CD8-positive, alpha-beta memory T cell (primary cell): ENCODE measurements around the gene CFD. TPM values are rescaled to one million over a fixed set of nuclear protein-coding genes. Genes with fewer than 3 reads are reported as not detected.
"Not testable (repeated sequence)": the region's sequence is repeated elsewhere in the genome, so short reads cannot be mapped to it uniquely, and the experiment has no call there.

Source experiments
- CTCF ChIA-PET: fragments of 350-600 bp; sonication (Branson Sonifier 250); formaldehyde crosslinking; loops from one replicate; lab custom pipeline; 2021; ENCODE audit warnings: antibody characterized with exemption; lab: Charles Lee
- POLR2A ChIA-PET: fragments of 350-600 bp; sonication (Branson Sonifier 250); formaldehyde crosslinking; loops from one replicate; lab custom pipeline; 2021; ENCODE audit warnings: antibody characterized with exemption; lab: Charles Lee
- DNase-seq, 5 donors: peaks; one replicate each; pipeline versions ENCODE4 v3.0.0 to v3.0.0-alpha.2; 2020 to 2022; ENCODE audit warnings: mixed read lengths in 1 of 5
- H3K27ac ChIP-seq: one replicate; pipeline ENCODE4 v1.7.0; 2013; ENCODE audit warnings: low read depth, mild to moderate bottlenecking, low read length, moderate library complexity
- H3K27me3 ChIP-seq: 2 replicates; pipeline ENCODE4 v1.7.0; 2013; ENCODE audit warnings: low read length, mild to moderate bottlenecking; ENCODE audit not compliant: insufficient read depth, poor library complexity, severe bottlenecking
- H3K36me3 ChIP-seq: 2 replicates; pipeline ENCODE4 v1.7.0; 2013; ENCODE audit warnings: mild to moderate bottlenecking, low read length, moderate library complexity; ENCODE audit not compliant: insufficient read depth
- H3K4me1 ChIP-seq: 2 replicates; pipeline ENCODE4 v1.7.0; 2013; ENCODE audit warnings: mild to moderate bottlenecking, low read length, moderate library complexity; ENCODE audit not compliant: insufficient read depth
- H3K4me3 ChIP-seq: 2 replicates; pipeline ENCODE4 v1.7.0; 2013; ENCODE audit warnings: mild to moderate bottlenecking, low read length
- H3K9me3 ChIP-seq: 2 replicates; pipeline ENCODE4 v1.7.0; 2013; ENCODE audit warnings: mild to moderate bottlenecking, low read length
- H3K27ac Mint-ChIP-seq, 8 donors: one replicate each; pipeline ENCODE4 v1.8.0; 2020 to 2021; ENCODE audit warnings: mixed read lengths in 8 of 8, mild to moderate bottlenecking in 6 of 8, inconsistent platforms in 3 of 8, moderate library complexity in 3 of 8
- H3K27me3 Mint-ChIP-seq, 2 donors: one replicate each; pipeline ENCODE4 v1.8.0; 2020 to 2021; ENCODE audit warnings: mixed read lengths in 2 of 2, mild to moderate bottlenecking in 1 of 2, moderate library complexity in 1 of 2
- H3K36me3 Mint-ChIP-seq, 3 donors: one replicate each; pipeline ENCODE4 v1.8.0; 2020 to 2021; ENCODE audit warnings: mixed read lengths in 3 of 3, inconsistent platforms in 1 of 3, mild to moderate bottlenecking in 1 of 3
- H3K4me1 Mint-ChIP-seq, 3 donors: one replicate each; pipeline ENCODE4 v1.8.0; 2020 to 2021; ENCODE audit warnings: mixed read lengths in 3 of 3, inconsistent platforms in 1 of 3, mild to moderate bottlenecking in 1 of 3
- H3K4me3 Mint-ChIP-seq, 7 donors: one replicate each; pipeline ENCODE4 v1.8.0; 2020 to 2021; ENCODE audit warnings: mixed read lengths in 7 of 7, mild to moderate bottlenecking in 6 of 7, moderate library complexity in 4 of 7, inconsistent platforms in 2 of 7
- H3K9me3 Mint-ChIP-seq, 5 donors: one replicate each; pipeline ENCODE4 v1.8.0; 2020 to 2022; ENCODE audit warnings: mixed read lengths in 5 of 5, mild to moderate bottlenecking in 3 of 5, moderate library complexity in 2 of 5, inconsistent platforms in 1 of 5
- polyA plus RNA-seq: library from polyadenylated mRNA; unstranded; fragments of 300-500 nt; fragmentation: Illumina TruSeq; gene quantifications from one replicate; pipeline ENCODE4 v1.2.3, GENCODE V29; 2021
- total RNA-seq, 2 experiments: library from RNA; stranded (reverse); gene quantifications; one replicate each; pipeline ENCODE4 v1.2.3, GENCODE V29; 2021

Gene CFD
- total and polyA plus RNA-seq, 3 experiments from 2014 or later = 0.89 to 6.9 (median 1.5) TPM

DNA sequence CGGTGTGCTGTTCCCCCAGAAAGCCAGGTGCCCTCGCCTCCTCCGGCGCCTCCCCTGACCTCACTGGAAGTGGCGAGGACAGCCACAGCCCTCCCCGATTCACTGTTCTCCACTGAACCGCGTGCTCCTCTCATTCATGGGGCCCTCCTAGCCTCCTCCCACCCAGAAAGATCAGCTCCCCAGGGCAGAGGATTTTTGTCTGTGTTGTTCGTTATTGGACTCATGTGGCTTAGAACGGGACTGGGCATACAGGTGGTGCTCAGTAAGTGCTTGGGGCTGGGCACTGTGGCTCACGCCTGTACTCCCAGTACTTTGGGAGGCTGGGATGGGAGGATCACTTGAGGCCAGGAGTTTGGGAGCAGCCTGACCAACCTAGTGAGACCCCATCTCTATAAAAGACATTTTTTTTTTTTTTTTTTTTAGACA is 14.9 kb upstream of the CFD start:
- H3K27ac Mint-ChIP-seq = peak overlapping the region in 2 of 8 donors; percentile 21 to 47

DNA sequence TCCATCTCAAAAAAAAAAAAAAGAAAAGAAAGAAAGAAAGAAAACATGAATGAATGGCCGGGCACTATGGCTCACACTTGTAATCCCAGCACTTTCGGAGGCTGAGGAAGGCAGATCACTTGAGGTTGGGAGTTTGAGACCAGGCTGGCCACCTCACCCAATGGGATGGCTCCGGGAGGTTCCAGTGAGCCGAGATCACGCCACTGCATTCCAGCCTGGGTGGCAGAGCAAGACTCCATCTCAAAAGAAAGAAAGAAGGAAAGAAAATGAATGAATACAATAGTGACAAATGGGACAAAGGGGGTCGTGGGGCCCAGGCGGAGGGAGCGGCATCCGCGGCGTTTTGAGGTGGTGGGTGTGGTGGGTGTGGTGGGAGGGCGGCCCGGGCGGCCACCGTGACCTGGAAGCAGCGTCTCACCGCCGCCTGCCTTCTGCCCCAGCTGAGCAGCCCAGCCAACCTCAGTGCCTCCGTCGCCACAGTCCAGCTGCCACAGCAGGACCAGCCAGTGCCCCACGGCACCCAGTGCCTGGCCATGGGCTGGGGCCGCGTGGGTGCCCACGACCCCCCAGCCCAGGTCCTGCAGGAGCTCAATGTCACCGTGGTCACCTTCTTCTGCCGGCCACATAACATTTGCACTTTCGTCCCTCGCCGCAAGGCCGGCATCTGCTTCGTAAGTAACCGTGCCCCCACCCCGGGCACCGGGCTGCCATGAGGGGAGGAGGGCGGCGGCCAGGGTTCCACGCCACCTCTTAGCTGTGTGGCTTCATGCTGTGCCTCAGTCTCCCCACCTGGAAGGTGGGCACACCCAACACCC is 13.6 kb upstream of the CFD start:
- Mint-ChIP-seq H3K27ac (peak overlapping the region in 1 of 8 donors; percentile 34), H3K27me3 (peaks cover 34 to 53% of the 10 kb centered on the region in 2 donors), H3K4me3 (no peak overlapping the region), H3K9me3 (peaks cover 0 to 3% (median 0%) of the 10 kb centered on the region in 5 donors), H3K36me3 (no peaks in the 10 kb centered on the region), H3K4me1 (peaks cover 0 to 10% (median 3%) of the 10 kb centered on the region in 3 donors)
- no peak overlapping the region for H3K4me3 ChIP-seq
- H3K36me3 ChIP-seq = no peaks in the 10 kb centered on the region
- CTCF ChIA-PET = no interaction called here
- no peaks in the 10 kb centered on the region for H3K9me3 ChIP-seq
- H3K4me1 ChIP-seq = no peaks in the 10 kb centered on the region
- POLR2A ChIA-PET = no interaction called here
- no peak overlapping the region for H3K27ac ChIP-seq
- DNase-seq = no peak
- H3K27me3 ChIP-seq = peaks cover 19% of the 10 kb centered on the region

More for the DNA sequence above, 14.9 kb upstream of the CFD start:
- Mint-ChIP-seq H3K36me3 (no peaks in the 10 kb centered on the region), H3K4me1 (peaks cover 0 to 10% (median 3%) of the 10 kb centered on the region in 3 donors), H3K4me3 (peak overlapping the region in 2 of 7 donors; percentile 40 to 41), H3K27me3 (peaks cover 33 to 48% of the 10 kb centered on the region in 2 donors), H3K9me3 (peaks cover 0 to 3% (median 0%) of the 10 kb centered on the region in 5 donors)
- no peaks in the 10 kb centered on the region for H3K9me3 ChIP-seq
- ChIA-PET POLR2A (no interaction called here), CTCF (no interaction called here)
- no peak for DNase-seq
- no peak overlapping the region for H3K27ac ChIP-seq
- H3K36me3 ChIP-seq = no peaks in the 10 kb centered on the region
- H3K4me3 ChIP-seq = no peak overlapping the region
- H3K4me1 ChIP-seq = no peaks in the 10 kb centered on the region
- peaks cover 7% of the 10 kb centered on the region for H3K27me3 ChIP-seq

DNA sequence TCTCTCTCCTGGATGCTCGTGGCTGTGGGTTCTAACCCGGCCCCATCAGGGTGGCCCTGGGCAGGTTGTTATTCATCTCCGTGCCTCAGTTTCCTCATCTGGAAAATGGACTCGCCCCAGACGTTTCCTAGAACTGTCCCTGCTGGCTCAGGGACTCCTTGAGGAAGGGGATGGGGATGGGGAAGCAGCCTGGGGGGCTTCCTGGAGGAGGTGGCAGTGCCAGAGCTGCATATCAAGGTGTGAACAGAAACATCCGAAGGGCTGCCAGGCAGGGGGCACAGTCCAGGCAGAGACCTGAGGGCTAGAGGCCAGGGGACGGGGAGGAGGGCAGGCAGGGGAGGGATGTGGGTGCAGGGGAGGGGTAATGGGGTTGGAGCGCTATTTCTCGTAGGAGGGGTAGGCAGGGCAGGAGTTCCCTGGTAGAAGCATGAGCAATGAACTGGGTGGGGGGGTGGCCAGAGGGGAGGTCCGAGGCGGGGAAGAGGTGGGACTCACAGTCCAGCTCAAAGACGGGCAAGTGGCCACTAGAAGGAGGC is 11.0 kb upstream of the CFD start:
- ChIA-PET POLR2A (interaction anchor here (0.6 to 0.7 kb wide), 3 partner anchors 15 to 150 kb away, joined by 3 to 6 read pairs (median 3); no protein-coding TSS in a partner anchor), CTCF (interaction anchor here (1.1 kb wide), 1 partner anchor 15 kb away, joined by 5 read pairs; no protein-coding TSS in a partner anchor)
- no peaks in the 10 kb centered on the region for H3K9me3 Mint-ChIP-seq
- no peaks in the 10 kb centered on the region for H3K36me3 ChIP-seq
- no peak for DNase-seq
- no peaks in the 10 kb centered on the region for H3K4me1 ChIP-seq
- H3K4me3 ChIP-seq = no peak overlapping the region
- no peak overlapping the region for H3K27ac Mint-ChIP-seq
- H3K27ac ChIP-seq = no peak overlapping the region
- H3K4me3 Mint-ChIP-seq = no peak overlapping the region
- H3K27me3 ChIP-seq = peaks cover 19% of the 10 kb centered on the region
- no peaks in the 10 kb centered on the region for H3K36me3 Mint-ChIP-seq
- peaks cover 32 to 45% of the 10 kb centered on the region in 2 donors for H3K27me3 Mint-ChIP-seq
- H3K4me1 Mint-ChIP-seq = peaks cover 0 to 5% (median 3%) of the 10 kb centered on the region in 3 donors
- no peaks in the 10 kb centered on the region for H3K9me3 ChIP-seq

DNA sequence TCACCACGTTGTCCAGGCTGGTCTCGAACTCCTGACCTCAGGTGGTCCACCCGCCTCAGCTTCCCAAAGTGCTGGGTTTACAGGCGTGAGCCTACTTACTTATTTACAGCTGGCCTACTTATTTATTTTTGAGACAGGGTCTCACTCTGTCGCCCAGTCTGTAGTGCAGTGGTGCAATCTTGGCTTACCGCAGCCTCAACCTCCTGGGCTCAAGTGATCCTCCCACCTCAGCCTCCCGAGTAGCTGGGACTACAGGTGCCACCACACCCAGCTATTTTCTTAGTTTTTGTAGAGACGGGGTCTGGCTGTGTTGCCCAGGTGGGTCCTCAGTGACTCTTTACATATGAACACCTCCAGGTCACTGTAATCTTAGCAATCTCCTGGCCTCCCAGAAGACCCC is 10.3 kb upstream of the CFD start:
- ChIA-PET POLR2A (interaction anchor here (0.7 kb wide), 2 partner anchors 14 to 149 kb away, joined by 3 read pairs; no protein-coding TSS in a partner anchor), CTCF (interaction anchor here (1.1 to 1.5 kb wide), 2 partner anchors 15 to 135 kb away, joined by 3 to 5 read pairs; partner anchors contain the start of gene WDR18)
- not testable (repeated sequence) for H3K36me3 Mint-ChIP-seq, H3K27ac Mint-ChIP-seq, DNase-seq, H3K4me3 Mint-ChIP-seq, H3K4me3 ChIP-seq, H3K27ac ChIP-seq, H3K9me3 Mint-ChIP-seq, H3K4me1 ChIP-seq, H3K4me1 Mint-ChIP-seq, H3K36me3 ChIP-seq, H3K9me3 ChIP-seq
- H3K27me3 Mint-ChIP-seq = peaks cover 30 to 45% of the 10 kb centered on the region in 2 donors
- peaks cover 19% of the 10 kb centered on the region for H3K27me3 ChIP-seq

DNA sequence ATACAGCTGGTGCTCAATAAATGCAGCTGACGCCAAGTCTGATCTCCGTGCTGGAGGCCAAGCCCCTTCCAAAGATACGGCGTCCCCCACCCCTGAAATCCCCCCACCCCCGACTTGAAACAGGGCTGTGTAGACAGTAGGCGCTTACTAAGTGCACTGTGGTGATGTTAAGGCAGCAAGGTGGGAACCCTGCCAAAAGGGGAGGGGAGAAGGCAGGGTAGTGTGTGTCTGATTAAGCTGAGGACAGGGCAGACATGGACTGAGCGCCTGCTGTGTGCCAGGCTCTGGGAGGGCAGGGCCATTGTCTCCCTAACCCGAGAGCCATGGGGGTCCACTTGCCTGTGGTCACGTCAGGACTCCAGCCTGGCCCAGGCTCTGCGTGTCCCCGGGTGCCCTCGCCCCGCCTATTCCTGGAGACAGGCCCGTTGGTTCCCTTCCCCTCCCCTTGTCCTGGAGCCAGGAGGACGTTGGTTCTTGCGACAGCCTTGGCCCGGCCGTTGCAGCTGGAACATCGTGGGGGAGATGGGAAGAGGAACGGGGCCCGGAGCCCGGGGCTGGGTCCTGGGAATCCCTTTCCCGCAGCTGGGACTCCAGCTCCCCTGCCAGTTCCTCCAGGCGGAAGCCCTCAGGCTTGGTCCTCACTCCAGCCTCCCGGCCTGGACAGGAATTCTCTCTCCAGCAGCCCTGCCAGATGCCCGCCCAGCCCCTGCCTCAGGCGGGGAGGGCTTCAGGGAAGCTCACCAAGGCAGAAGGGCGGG is 9.1 kb upstream of the CFD start:
- Histone ChIP-seq H3K27ac (no peak overlapping the region), H3K4me3 (no peak overlapping the region), H3K9me3 (no peaks in the 10 kb centered on the region), H3K4me1 (no peaks in the 10 kb centered on the region), H3K36me3 (no peaks in the 10 kb centered on the region), H3K27me3 (peaks cover 19% of the 10 kb centered on the region)
- Mint-ChIP-seq H3K4me3 (no peak overlapping the region), H3K9me3 (no peaks in the 10 kb centered on the region), H3K4me1 (no peaks in the 10 kb centered on the region), H3K27ac (no peak overlapping the region), H3K27me3 (peaks cover 28 to 36% of the 10 kb centered on the region in 2 donors), H3K36me3 (no peaks in the 10 kb centered on the region)
- DNase-seq = no peak
- ChIA-PET POLR2A (no interaction called here), CTCF (interaction anchor here (0.7 to 1.6 kb wide), 3 partner anchors 51 to 134 kb away, joined by 3 to 4 read pairs (median 3); partner anchors contain the start of gene WDR18)

DNA sequence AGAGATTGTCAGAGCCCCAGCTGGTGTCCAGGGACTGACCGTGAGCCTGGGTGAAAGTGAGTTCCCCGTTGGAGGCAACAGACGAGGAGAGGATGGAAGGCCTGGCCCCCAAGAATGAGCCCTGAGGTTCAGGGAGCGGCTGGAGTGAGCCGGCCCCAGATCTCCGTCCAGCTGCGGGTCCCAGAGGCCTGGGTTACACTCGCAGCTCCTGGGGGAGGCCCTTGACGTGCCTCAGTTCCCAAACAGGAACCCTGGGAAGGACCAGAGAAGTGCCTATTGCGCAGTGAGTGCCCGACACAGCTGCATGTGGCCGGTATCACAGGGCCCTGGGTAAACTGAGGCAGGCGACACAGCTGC is 8.5 kb upstream of the CFD start:
- DNase-seq = no peak
- Mint-ChIP-seq H3K4me1 (no peaks in the 10 kb centered on the region), H3K27me3 (peaks cover 28 to 32% of the 10 kb centered on the region in 2 donors), H3K36me3 (no peaks in the 10 kb centered on the region), H3K9me3 (no peaks in the 10 kb centered on the region), H3K4me3 (no peak overlapping the region), H3K27ac (no peak overlapping the region)
- ChIA-PET POLR2A (no interaction called here), CTCF (interaction anchor here (0.7 to 1.6 kb wide), 2 partner anchors 52 to 69 kb away, joined by 3 to 4 read pairs; no protein-coding TSS in a partner anchor)
- Histone ChIP-seq H3K36me3 (no peaks in the 10 kb centered on the region), H3K4me1 (no peaks in the 10 kb centered on the region), H3K9me3 (no peaks in the 10 kb centered on the region), H3K27me3 (peaks cover 19% of the 10 kb centered on the region), H3K4me3 (no peak overlapping the region), H3K27ac (no peak overlapping the region)

DNA sequence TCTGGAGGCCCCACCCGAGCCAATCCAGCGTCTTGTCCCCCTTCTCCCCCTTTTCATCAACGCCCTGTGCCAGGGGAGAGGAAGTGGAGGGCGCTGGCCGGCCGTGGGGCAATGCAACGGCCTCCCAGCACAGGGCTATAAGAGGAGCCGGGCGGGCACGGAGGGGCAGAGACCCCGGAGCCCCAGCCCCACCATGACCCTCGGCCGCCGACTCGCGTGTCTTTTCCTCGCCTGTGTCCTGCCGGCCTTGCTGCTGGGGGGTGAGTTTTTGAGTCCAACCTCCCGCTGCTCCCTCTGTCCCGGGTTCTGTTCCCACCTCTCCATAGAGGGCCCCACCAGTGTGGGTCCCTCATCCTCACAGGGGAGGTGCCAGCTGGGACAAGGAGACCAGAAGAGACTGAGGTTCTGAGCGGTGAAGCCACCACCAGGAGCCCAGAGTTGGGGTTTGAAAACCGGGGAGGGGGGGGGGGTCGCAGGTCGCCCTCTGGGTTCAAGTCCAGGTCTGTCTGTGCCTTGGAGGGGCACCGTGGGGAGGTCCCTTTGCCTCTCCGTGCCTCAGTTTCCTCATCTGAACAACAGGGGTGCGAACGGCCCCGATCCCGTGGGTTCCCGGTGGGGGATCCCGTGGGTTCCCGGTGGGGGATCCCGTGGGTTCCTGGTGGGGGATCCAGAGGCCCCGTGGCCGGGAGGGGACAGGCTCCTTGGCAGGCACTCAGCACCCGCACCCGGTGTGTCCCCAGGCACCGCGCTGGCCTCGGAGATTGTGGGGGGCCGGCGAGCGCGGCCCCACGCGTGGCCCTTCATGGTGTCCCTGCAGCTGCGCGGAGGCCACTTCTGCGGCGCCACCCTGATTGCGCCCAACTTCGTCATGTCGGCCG is 7.1 kb upstream of the CFD start, which contains the start of gene ELANE:
Gene ELANE (plus strand): TSS at position 168 of the 878 bp plus-strand sequence. CDS start 26 bp downstream, at position 194.
- no peaks in the 10 kb centered on the region for H3K9me3 ChIP-seq
- H3K27me3 Mint-ChIP-seq = peaks cover 19 to 23% of the 10 kb centered on the region in 2 donors
- H3K36me3 Mint-ChIP-seq = no peaks in the 10 kb centered on the region
- peaks cover 19% of the 10 kb centered on the region for H3K27me3 ChIP-seq
- H3K9me3 Mint-ChIP-seq = no peaks in the 10 kb centered on the region
- no peaks in the 10 kb centered on the region for H3K4me1 ChIP-seq
- ChIA-PET CTCF (interaction anchor here (1.6 kb wide), 1 partner anchor 67 kb away, joined by 4 read pairs; no protein-coding TSS in a partner anchor), POLR2A (no interaction called here)
- H3K36me3 ChIP-seq = no peaks in the 10 kb centered on the region
- H3K4me3 ChIP-seq = no peak within 1 kb of the TSS
- H3K27ac Mint-ChIP-seq = peak within 1 kb of the TSS in 1 of 8 donors; percentile 41
- no peak within 1 kb of the TSS for H3K4me3 Mint-ChIP-seq
- no peaks in the 10 kb centered on the region for H3K4me1 Mint-ChIP-seq
- H3K27ac ChIP-seq = no peak within 1 kb of the TSS
- DNase-seq = no peak
